NCI-H460 (cell line): Measurements from ENCODE around the gene RPL38. TPM values are rescaled to one million over a fixed set of nuclear protein-coding genes. Genes with fewer than 3 reads are reported as not detected.

Experiments
- DNase-seq: peaks from one replicate; pipeline ENCODE4 v3.0.0-alpha.2; 2016; ENCODE audit warnings: low read depth; ENCODE audit errors: extremely low read depth
- total RNA-seq: library from RNA; depleted of rRNA; stranded (reverse); fragments of >200 nt; shearing (Covaris generic); gene quantifications from 2 replicates; pipeline ENCODE4 v1.2.3, GENCODE V29; 2014; rRNA removed

RPL38 gene
- total RNA-seq, 1 experiment from 2014 or later, result 5,400 TPM

DNA sequence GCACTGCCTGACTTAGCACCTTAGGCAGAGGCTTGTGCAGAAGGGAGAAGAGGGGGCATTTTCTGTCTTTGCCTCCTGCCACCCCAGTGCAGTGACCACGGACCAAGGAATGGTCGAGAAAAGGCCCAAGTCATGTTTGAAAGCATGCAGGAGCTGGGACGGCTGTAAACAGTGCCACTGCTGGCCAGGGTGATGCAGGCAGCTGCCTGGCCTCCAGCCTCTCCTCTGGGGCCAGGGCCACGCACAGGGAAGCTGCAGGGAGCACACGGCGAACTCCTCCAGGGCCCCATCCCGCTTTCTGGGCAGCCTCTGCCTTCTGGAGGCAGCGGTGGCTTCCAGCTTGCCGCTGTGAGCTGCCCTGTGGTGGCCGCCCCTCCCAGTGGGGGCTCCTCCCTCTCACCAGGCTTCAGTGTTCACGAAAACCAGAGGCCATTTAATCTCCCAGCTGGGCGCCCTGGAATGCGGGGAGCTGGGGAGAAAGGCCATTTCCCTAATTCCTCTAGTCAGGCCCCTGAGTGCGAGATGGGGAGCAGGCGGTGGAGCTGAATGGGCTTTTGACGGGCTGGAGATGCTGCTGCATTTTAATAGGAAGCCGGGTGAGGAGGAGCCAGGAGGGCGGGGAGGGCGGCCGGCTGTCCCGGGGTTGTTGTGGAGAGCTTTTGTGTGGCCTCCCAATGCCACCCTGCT is 41.8 kb downstream of the RPL38 start:
- DNase-seq, result no peak

- no peak for DNase-seq
Measured at GRCh38 chr17:74245871-74246270, 42.4 kb downstream of the RPL38 start.

DNA sequence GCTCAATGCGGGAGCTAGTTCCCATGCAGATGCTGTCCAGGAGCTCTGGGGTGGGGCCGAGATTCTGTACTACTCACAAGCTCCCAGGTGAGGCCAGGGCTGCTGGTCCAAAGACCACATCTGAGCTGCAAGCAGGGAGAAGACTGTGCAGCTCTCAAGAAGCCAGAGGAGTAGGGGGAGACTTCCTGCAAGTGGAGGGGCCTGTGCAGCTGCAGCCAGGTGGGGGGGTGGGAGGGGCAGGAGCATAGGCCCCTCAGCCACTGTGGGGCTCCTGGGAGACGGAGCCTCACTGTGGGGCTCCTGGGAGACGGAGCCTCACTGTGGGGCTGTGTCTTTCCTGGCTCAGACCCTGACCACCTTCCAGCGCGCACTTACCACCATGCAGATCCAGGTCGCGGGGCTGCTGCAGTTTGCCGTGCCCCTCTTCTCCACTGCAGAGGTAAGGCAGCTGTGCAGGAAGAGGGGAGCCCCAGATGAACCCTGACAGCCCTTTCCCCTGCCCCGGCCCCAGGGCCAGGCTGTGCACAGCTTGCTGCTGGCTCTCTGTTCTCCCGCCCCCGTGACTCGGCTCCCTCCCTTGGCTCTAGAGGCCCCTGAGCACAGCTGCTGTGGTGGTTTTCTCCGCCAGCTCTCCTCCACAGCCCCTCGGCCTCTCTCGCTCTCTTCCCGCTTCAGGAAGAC is 46.3 kb downstream of the RPL38 start:
- DNase-seq, result no peak

GRCh38 chr17:74250324-74250995 is 47.0 kb downstream of the RPL38 start:
- DNase-seq, result no peak

DNA sequence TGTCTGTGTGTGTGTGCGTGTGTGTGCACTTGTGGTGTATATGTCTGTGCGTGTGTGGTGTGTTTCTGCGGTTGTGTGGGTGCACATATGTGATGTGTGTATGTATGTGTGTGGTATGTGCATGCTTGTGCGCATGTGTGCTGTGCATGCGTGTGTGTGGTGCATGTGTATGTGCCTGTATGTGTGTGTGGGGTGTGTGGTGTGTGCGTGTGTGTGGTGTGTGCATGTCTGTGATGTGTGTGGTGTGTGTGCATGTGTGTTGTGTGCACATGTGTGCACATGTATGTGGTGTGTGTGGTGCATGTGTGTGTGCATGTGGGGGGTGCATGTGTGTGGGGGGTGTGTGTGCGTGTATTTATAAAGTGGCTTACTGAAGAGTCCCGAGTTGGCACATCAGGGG is 47.6 kb downstream of the RPL38 start:
- DNase-seq, result no peak

DNA sequence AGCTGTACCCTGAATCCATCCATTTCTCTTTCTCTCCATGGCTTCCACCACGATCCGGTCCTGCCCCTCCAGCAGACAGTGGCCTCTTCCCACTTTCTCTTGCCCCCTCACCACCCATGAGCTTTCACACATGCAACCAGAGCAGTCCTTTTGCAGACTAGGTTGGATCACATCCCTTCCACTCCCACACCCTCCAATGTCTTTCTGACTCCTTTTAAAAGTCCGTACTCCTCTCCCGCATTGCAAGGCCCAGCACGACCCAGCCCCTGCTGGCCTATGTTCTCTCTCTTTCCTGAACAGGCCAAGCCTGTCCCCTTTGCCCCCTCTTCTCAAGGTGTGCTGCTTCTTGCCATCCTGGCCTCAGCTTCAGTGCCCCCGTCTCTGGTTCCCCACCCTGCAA is 48.1 kb downstream of the RPL38 start:
- DNase-seq, result no peak

DNA sequence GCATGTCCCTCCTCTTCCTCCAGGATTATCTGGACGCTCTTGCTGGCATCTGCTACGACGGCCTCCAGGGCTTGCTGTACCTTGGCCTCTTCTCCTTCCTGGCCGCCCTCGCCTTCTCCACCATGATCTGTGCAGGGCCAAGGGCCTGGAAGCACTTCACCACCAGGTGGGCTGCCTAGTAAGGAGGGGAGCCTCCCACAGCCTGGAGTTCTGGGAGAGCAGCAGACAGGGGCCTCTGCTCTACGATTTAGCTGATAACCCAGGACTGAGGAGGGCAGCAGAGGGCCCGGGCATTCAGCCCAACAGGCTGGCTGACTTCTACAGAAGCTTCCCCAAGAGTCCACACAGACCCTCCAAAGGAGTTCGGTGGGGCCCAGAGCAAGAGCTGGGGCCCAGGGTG is 48.7 kb downstream of the RPL38 start:
- no peak for DNase-seq

GRCh38 chr17:74253036-74253435 is 49.6 kb downstream of the RPL38 start:
- no peak for DNase-seq

- DNase-seq, result no peak
Measured at GRCh38 chr17:74257311-74257710, 53.8 kb downstream of the RPL38 start.

DNA sequence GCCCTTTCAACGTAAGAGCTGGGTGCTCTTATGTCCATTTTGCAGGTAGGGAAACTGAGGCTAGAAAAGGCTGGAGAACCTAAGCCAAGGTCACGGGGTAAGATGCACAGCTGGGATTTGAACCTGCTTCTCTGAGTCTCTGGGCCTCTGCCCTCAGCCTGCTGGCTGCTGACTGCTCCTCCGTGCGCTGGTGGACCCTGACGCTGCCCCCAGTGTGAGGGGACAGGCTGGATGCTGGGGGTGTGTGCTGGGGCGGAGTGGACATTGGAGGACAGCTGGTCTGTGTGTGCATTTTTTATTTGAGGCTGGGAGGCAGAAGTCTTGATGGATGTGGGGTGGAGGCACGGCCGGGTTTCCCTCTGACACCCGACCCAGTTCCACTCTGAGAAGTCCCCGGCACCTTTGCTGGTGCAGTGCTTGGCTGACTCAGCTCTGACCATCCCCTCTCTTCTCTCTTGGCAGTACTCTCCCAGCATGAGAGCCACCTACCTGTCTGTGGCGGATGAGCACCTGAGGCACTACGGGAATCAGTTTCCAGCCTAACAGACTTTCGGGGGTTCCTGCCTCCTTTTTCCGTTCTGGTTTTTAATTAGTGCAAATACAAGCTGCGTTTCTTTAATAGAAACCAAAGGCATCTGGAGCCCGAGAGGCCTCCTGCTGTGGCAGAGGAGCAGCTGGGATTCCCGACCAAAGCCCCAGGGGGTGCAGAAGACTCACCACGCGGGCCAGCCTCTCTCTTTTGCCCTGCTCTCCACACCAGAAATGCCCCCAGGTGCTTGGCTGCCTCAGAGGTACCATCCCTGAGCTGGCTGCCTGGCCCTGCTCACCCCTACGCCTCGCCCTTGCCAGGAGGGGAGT is 56.4 kb downstream of the RPL38 start:
- no peak for DNase-seq

Other genes with a start within 250 kb of the RPL38 start
- 2.1 and 2.5 TPM in 2 replicates for gene TTYH2, start 9.9 kb downstream of the RPL38 start, total RNA-seq
- gene DNAI2, start 70.6 kb downstream of the RPL38 start, total RNA-seq, result not detected in 2 replicates
- gene KIF19, start 122.5 kb downstream of the RPL38 start, total RNA-seq, result not detected in 2 replicates
- gene BTBD17, start 158.2 kb downstream of the RPL38 start, total RNA-seq, result not detected in 2 replicates
- not detected in 2 replicates for gene GPR142, start 163.8 kb downstream of the RPL38 start, total RNA-seq
- 9.0 and 10.4 TPM in 2 replicates for gene GPRC5C, start 228.4 kb downstream of the RPL38 start, total RNA-seq